ENCODE data around the gene DYSF.

- TF ChIP-seq CTCF (IDR thresholded peaks at IDR 0.05), result no peak
- TF ChIP-seq REST (IDR thresholded peaks at IDR 0.05; ENCODE audit: insufficient read depth in 1 of 2, low read depth in 2 of 2, low read length in 1 of 2), result no peak
- TF ChIP-seq TCF7L2 (IDR thresholded peaks at IDR 0.05; ENCODE audit: low read depth, low read length), result no peak
Observed at GRCh38 chr2:71526141-71526540, 72.8 kb downstream of the DYSF start.
